K562 (cell line): ENCODE data around the gene ARL16. TPM values are rescaled to one million over a fixed set of nuclear protein-coding genes. Genes with fewer than 3 reads are reported as not detected.
A peak's percentile ranks its signal among the peaks of the same experiment; 100 is the strongest.

Experiments
- ATAC-seq: fragments of 200-7000 bp; cut with Tn5 transposase; 3 replicates; pipeline ENCODE4 v1.9.1; 2020; ENCODE audit warnings: moderate library complexity
- BruUV-seq: library from RNA; stranded (reverse); fragments of 400-500 nt; replicated peaks from 2 replicates; lab custom pipeline; 2021; lab: Mats Ljungman, UMichigan
- CTCF ChIA-PET: fragments of 300-600 bp; formaldehyde crosslinking; extraction: SDS; loops from one replicate; lab custom pipeline; 2021; ENCODE audit warnings: low intra/inter-chr PET ratio; lab: Yijun Ruan, JAX
- POLR2A ChIA-PET: fragments of 300-600, 350-650 bp; sonication (Branson Sonifier 250); formaldehyde crosslinking; extraction: SDS; loops from one replicate; lab custom pipeline; 2021; ENCODE audit warnings: antibody characterized with exemption, inconsistent platforms; lab: Yijun Ruan, JAX
- DNase-seq, 4 experiments: peaks; one replicate each; pipeline versions ENCODE4 v3.0.0 to v3.0.0-alpha.2; 2011 to 2018; ENCODE audit warnings: low spot score in 3 of 4, mixed read lengths in 3 of 4; ENCODE audit errors: extremely low read depth in 1 of 4
- FAIRE-seq: peaks from 2 replicates; lab custom pipeline; 2011; peaks lifted over from hg19 to GRCh38; lab: Jason Lieb, UNC
- H2AFZ ChIP-seq: 2 replicates; pipeline ENCODE4 v1.6.0; 2011; ENCODE audit warnings: low read depth, low read length, control low read depth, inconsistent platforms
- H3K27ac ChIP-seq: fragments of 200-600 bp; 3 replicates; pipeline ENCODE4 v1.8.0; 2011; ENCODE audit warnings: low read depth, mild to moderate bottlenecking, control low read depth, inconsistent platforms, low read length, moderate library complexity, mixed read lengths; ENCODE audit errors: extremely low read depth
- H3K27me3 ChIP-seq, 2 experiments: fragments of 300-600 bp in 1 of 2; 2 replicates in 1 of 2; 3 replicates in 1 of 2; pipeline versions ENCODE4 v1.6.0 to v1.8.0; 2011; ENCODE audit warnings: inconsistent platforms in 2 of 2, low read length in 2 of 2, mild to moderate bottlenecking in 1 of 2, mixed read lengths in 1 of 2, moderate library complexity in 1 of 2; ENCODE audit not compliant: control insufficient read depth in 2 of 2, insufficient read depth in 2 of 2
- H3K36me3 ChIP-seq: fragments of 300-600 bp; 3 replicates; pipeline ENCODE4 v1.8.0; 2011; ENCODE audit warnings: mild to moderate bottlenecking, low read length, inconsistent platforms; ENCODE audit not compliant: control insufficient read depth, insufficient read depth
- H3K4me1 ChIP-seq, 2 experiments: fragments of 200-600 bp in 1 of 2; replicated peaks in 1 of 2; 2 replicates in 1 of 2; 3 replicates in 1 of 2; pipeline versions ENCODE4 v1.5.1 to v1.8.0; 2011; ENCODE audit warnings: inconsistent platforms in 2 of 2, low read length in 2 of 2, mild to moderate bottlenecking in 1 of 2, mixed read lengths in 1 of 2, moderate library complexity in 1 of 2; ENCODE audit not compliant: control insufficient read depth in 2 of 2, insufficient read depth in 2 of 2
- H3K4me2 ChIP-seq: 2 replicates; pipeline ENCODE4 v1.6.1; 2011; ENCODE audit warnings: low read length, control low read depth, inconsistent platforms, mixed read lengths; ENCODE audit not compliant: insufficient read depth
- H3K4me3 ChIP-seq: fragments of 200-600 bp; sonication (generic), shearing (Covaris generic); 2 replicates; pipeline ENCODE4 v1.5.1; 2016; ENCODE audit warnings: control low read depth, inconsistent platforms
- H3K79me2 ChIP-seq: fragments of 200-600 bp; 3 replicates; pipeline ENCODE4 v1.8.0; 2011; ENCODE audit warnings: low read length, inconsistent platforms; ENCODE audit not compliant: control insufficient read depth, insufficient read depth
- H3K9ac ChIP-seq, 2 experiments: 2 replicates each; pipeline versions ENCODE4 v1.6.0 to v1.6.1; 2011; ENCODE audit warnings: low read depth in 2 of 2, low read length in 2 of 2, control low read depth in 1 of 2, inconsistent platforms in 1 of 2, mild to moderate bottlenecking in 1 of 2, mixed read lengths in 1 of 2; ENCODE audit not compliant: insufficient read depth in 1 of 2
- H3K9me1 ChIP-seq: one replicate; pipeline ENCODE4 v1.6.0; 2011; ENCODE audit warnings: inconsistent platforms, mild to moderate bottlenecking, low read length, moderate library complexity; ENCODE audit not compliant: control insufficient read depth, insufficient read depth
- H3K9me3 ChIP-seq: replicated peaks from 2 replicates; pipeline ENCODE4 v1.5.1; 2011; ENCODE audit warnings: low read depth, low read length, inconsistent platforms; ENCODE audit not compliant: control insufficient read depth, insufficient read depth
- H4K20me1 ChIP-seq: replicated peaks from 2 replicates; pipeline ENCODE4 v1.6.1; 2011; ENCODE audit warnings: low read length, inconsistent platforms, mixed read lengths; ENCODE audit not compliant: control insufficient read depth, insufficient read depth
- ARID4B ChIP-seq: sonication (generic); formaldehyde crosslinking; IDR thresholded peaks from 2 replicates; pipeline ENCODE4 v1.8.0; 2022; ENCODE audit warnings: mild to moderate bottlenecking, missing genetic modification reagents
- CBFA2T3 ChIP-seq: fragments of 450-650 bp; IDR thresholded peaks from 2 replicates; pipeline ENCODE4 v1.6.1; 2017
- CBFB ChIP-seq: sonication (generic); formaldehyde crosslinking; IDR thresholded peaks from 2 replicates; pipeline ENCODE4 v1.4.0; 2020; ENCODE audit warnings: mild to moderate bottlenecking, missing genetic modification reagents
- CBX1 ChIP-seq: sonication (generic); IDR thresholded peaks from 2 replicates; pipeline ENCODE4 v1.6.1; 2016; ENCODE audit warnings: antibody characterized with exemption, low read depth, mild to moderate bottlenecking
- E2F6 ChIP-seq, 2 experiments: IDR thresholded peaks; 2 replicates each; pipeline ENCODE4 v1.6.1; 2011; ENCODE audit warnings: borderline replicate concordance in 1 of 2, control low read depth in 1 of 2, low read depth in 1 of 2, low read length in 1 of 2, mild to moderate bottlenecking in 1 of 2, mixed read lengths in 1 of 2, moderate library complexity in 1 of 2; ENCODE audit not compliant: insufficient read depth in 1 of 2, insufficient read length in 1 of 2, poor library complexity in 1 of 2, severe bottlenecking in 1 of 2; ENCODE audit errors: extremely low read depth in 1 of 2
- HNRNPL ChIP-seq: fragments of 200-400 bp; formaldehyde crosslinking; IDR thresholded peaks from 2 replicates; pipeline ENCODE4 v1.6.1; 2017; ENCODE audit warnings: low read depth, mild to moderate bottlenecking, low read length
- SAP30 ChIP-seq: fragments of 200-600 bp; sonication (generic); IDR thresholded peaks from 2 replicates; pipeline ENCODE4 v1.6.1; 2012; ENCODE audit warnings: borderline replicate concordance, low read depth, mild to moderate bottlenecking, moderate library complexity, low read length, control low read depth, inconsistent platforms; ENCODE audit not compliant: insufficient read depth, poor library complexity, severe bottlenecking
- SMARCB1 ChIP-seq: IDR thresholded peaks from 2 replicates; pipeline ENCODE4 v1.6.1; 2011; ENCODE audit warnings: improper control_type of control experiment, low read depth; ENCODE audit not compliant: insufficient read length
- ZFP36 ChIP-seq: fragments of 150-350 bp; IDR thresholded peaks from 2 replicates; pipeline ENCODE4 v1.6.1; 2018; ENCODE audit warnings: low read length, low read depth; ENCODE audit not compliant: partially characterized antibody
- WGBS: fragments of 100-300 bp; shearing (Covaris generic); methylation state at CpG from one replicate; pipeline ENCODE4 v1.1.6; 2016; ENCODE audit warnings: low coverage, mixed read lengths; ENCODE audit not compliant: insufficient coverage; ENCODE audit errors: missing lambda C conversion rate; 5-methylcytosine and 5-hydroxymethylcytosine counted together
- in situ Hi-C: fragments of 300-500 bp; cut with MboI; formaldehyde crosslinking; loops from 4 replicates; pipeline ENCODE4 v1.15.0; 2018; ENCODE audit warnings: inconsistent platforms, mixed read lengths
- intact Hi-C: fragments of 100-400 bp; cut with micrococcal nuclease; formaldehyde crosslinking; loops from 2 replicates; pipeline ENCODE4 v1.14.2; 2022
- polyA plus RNA-seq, 8 experiments: library from polyadenylated mRNA; depleted of rRNA in 4 of 8; stranded (reverse) in 5 of 8; unstranded in 3 of 8; fragments of >200 nt; fragmentation: Nextera tagmentation in 2 of 8; fragmentation: Illumina TruSeq in 1 of 8; extraction: Ambion mirVana in 2 of 8; extraction: Trizol in 1 of 8; gene quantifications; 2 replicates each; pipeline versions ENCODE4 v1.2.1 to v1.2.3, GENCODE V29; 2011 to 2014; ENCODE audit warnings: inconsistent platforms in 1 of 8, missing spikeins in 1 of 8
- total RNA-seq, 7 experiments: library from RNA; depleted of rRNA in 6 of 7; stranded (reverse); fragments of >200 nt in 6 of 7; fragmentation: Illumina TruSeq in 2 of 7; extraction: Trizol in 2 of 7; gene quantifications; 2 replicates each; pipeline versions ENCODE4 v1.2.1 to v1.2.3, GENCODE V29; 2011 to 2021; ENCODE audit warnings: low replicate concordance in 1 of 7

Gene ARL16
- total and polyA plus RNA-seq, 9 of the 15 experiments (the other 6 are each of a cell fraction or from before 2014, with no cell fraction given), result 5.4 to 32.4 (median 22.6) TPM

- no peak; the same call in 1 of the 2 replicates for TF ChIP-seq ARID4B (CRISPR knock-in tag)
Observed at GRCh38 chr17:81713004-81713555, 29.5 kb upstream of the ARL16 start (continued).

GRCh38 chr17:81712468-81713003, 28.9 kb upstream of the ARL16 start:
- Histone ChIP-seq H3K27me3 (no peaks in the 10 kb centered on the region), H3K4me1 (peaks cover 23 to 89% of the 10 kb centered on the region in 2 experiments), H3K27ac (peak overlapping the region; percentile 88), H3K36me3 (peaks cover 54% of the 10 kb centered on the region; the same call in 2 of the 3 replicates), H3K4me3 (peak overlapping the region; percentile 93), H2AFZ (peak overlapping the region; percentile 68; the same call in 1 of the 2 replicates), H3K9me1 (peaks cover 2% of the 10 kb centered on the region), H4K20me1 (peaks cover 15% of the 10 kb centered on the region), H3K4me2 (peak overlapping the region; percentile 92), H3K79me2 (peaks cover 39% of the 10 kb centered on the region), H3K9ac (peak overlapping the region; percentile 80 to 95), H3K9me3 (no peaks in the 10 kb centered on the region)
- in situ Hi-C loops, result no loop called here
- TSS peak; percentile 17 for BruUV-seq
- ChIA-PET CTCF (interaction anchor here (1.1 kb wide), 1 partner anchor 309 kb away, joined by 3 read pairs; no protein-coding TSS in a partner anchor), POLR2A (interaction anchor here (0.6 to 5.2 kb wide), 9 partner anchors 9 to 365 kb away, joined by 3 to 59 read pairs (median 4); partner anchors contain the start of genes ARL16, HGS and MRPL12)
- FAIRE-seq (peak; percentile 70), DNase-seq (peak in 3 of 4 experiments; percentile 72), ATAC-seq (peak; percentile 71)
- intact Hi-C loops, result no loop called here
- WGBS, result 0% methylated on average over 24 of the region's 41 CpGs
- TF ChIP-seq E2F6 (IDR thresholded peaks at IDR 0.05; ENCODE audit: borderline replicate concordance in 1 of 2, extremely low read depth in 1 of 2, insufficient read depth in 1 of 2, insufficient read length in 1 of 2, low read depth in 1 of 2, low read length in 1 of 2, poor library complexity in 1 of 2, severe bottlenecking in 1 of 2) (peak in 1 of 2 experiments; percentile 63), SMARCB1 (no peak), CBFA2T3 (no peak), HNRNPL (no peak), ZFP36 (peak; percentile 83), SAP30 (peak; percentile 15), CBFB (CRISPR knock-in tag) (no peak), CBX1 (no peak)
